M059J (cell line): Measurements from ENCODE around the gene GCK. TPM values are rescaled to one million over a fixed set of nuclear protein-coding genes. Genes with fewer than 3 reads are reported as not detected.
A peak's percentile ranks its signal among the peaks of the same experiment; 100 is the strongest.

Experiments
- DNase-seq: peaks from one replicate; pipeline ENCODE4 v3.0.0-alpha.2; 2012; ENCODE audit warnings: low read depth
- total RNA-seq: library from RNA; depleted of rRNA; stranded (reverse); fragments of >200 nt; shearing (Covaris generic); gene quantifications from 2 replicates; pipeline ENCODE4 v1.2.3, GENCODE V29; 2014

GCK gene
- total RNA-seq, 1 experiment from 2014 or later, result not detected

DNA sequence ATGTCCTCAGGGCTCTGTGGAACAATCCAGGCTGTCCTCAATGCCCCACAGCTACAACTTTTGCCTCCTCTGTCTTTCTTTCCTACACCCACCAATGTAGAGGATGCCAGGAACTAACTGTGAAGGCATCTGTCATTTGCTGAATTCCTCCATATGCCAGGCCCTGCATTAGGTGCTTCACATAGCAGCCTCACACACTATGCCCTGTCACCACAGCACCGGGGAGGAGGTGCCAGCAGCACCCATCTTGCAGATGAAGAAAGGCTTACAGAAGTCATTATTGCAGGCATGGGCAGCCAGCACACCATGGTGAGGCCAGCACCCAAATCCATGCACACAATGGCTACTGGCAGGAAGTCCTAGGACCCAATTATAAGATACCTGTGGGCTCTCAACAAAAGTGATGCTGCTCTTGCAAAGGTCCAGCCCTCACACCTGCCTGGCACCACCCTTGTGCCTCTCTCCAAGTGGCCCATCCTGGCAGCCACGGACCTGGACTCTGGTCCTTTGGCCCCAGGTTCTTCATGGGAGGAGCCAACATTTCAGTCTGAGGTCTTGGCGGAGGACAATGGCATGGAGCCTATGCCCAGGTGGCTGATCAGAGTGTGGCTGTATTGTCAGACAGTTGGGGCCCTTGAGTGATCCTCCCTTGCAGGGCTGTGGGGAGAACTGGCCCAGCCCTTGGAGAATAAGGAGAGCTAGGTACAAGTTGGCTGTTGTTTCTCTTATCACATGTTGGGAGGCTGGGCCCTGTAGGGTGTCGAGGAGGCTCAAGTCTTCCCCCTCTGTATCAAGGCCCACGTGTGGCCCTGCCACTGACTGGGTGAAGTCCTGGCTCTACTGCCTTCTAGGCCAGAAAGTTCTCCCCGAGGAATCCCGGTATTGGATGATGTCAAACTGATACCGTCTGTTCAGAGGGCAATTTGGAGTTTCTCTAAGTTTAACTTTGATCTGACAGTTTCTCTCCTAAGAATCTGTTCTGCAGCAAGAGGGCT lies 33.8 kb downstream of the GCK start:
- no peak for DNase-seq

DNA sequence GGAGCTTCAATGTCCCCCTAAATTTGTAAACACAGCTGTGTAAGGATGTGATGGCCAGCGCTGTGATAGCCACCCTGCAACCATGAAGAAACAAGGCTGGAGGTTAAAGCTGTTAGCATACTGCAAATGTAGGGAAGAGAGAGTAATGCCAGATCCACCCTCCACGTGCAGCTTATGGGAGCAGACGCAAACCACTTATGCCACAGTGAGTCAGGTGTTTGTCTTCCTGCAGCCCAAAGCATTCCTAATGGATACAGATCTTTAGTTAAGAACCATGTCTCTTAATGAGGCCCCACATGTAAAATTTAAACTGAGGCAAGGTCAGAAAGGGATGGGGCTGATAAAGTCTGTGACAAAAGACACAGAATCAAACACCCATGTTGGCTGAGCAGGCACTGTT lies 34.5 kb downstream of the GCK start:
- peak; percentile 67 for DNase-seq

DNA sequence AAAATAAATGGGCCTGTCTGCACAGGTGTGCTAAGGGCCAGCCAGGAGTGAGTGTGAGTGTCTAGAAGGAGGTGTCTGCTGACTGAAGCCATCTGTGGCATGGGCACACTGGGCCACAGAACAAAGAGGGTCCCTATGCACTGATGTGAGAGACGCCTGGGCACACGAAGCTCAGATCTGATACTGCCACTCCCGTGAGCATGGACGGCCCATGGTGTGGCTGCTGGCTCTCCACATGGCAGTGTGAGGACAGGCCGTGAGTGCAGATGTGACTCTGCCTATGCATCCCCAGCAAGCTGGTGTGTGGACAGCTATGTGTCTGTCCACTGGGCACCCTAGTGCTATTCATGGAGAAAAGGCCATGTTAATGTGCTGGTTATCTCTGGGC lies 35.3 kb downstream of the GCK start:
- no peak for DNase-seq

DNA sequence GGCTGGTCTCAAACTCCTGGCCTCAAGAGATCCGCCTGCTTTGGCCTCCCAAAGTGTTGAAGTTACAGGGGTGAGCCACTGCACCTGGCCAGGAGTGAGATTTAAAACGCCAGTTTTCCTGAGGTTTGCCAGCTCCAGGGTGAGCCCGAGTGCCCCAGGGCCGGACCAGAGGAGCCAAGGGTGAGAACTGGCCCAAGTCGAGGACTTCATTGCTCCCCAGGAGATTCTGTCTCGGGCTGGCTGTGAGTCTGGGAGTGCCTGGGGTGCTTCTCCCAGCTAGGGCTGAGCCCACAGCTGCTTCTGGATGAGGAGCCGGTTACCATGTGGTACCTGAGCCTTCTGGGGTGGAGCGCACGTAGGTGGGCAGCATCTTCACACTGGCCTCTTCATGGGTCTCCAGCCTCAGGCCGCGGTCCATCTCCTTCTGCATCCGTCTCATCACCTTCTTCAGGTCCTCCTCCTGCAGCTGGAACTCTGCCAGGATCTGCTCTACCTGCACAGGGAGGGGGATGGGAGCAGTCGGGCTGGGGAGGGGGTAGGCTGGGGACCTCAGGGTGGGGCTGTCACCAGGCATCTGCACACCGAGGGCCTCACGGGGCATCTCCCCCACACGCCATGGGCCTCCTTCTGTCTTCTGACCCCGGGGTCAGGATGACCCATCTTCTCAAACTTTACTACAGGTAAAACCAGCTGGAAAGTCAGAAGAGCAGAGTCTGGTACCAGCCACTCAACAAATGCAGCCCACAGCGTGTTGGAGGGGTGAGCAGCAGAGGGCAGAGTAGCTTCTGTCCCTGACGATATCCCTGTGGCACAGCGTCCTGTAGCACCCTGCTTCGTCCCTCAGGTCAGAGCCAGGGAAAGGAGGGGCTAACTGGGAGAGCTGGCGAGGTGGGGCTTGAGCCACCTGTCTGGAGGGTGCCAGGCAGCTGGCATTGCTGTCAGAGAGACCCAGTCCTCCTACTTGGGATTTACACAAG lies 36.0 kb downstream of the GCK start:
- no peak for DNase-seq

DNA sequence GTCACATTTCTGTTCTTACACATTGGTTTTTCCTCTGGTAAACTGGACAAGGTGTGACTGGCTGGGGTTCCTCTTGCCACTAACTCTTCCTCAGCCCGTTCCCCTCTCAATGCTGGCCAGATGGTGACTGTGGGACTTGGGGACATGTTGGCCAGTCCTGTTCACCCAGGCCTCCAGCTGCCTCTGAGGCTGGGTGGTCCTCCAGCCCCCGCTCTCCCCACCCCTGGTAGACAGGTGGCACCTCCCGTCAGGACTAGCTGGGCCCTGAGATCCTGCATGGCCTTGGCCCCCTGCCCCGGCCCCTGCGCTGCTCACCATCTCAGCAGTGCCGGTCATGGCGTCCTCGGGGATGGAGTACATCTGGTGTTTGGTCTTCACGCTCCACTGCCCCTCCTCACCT lies 37.3 kb downstream of the GCK start:
- DNase-seq, result no peak

DNA sequence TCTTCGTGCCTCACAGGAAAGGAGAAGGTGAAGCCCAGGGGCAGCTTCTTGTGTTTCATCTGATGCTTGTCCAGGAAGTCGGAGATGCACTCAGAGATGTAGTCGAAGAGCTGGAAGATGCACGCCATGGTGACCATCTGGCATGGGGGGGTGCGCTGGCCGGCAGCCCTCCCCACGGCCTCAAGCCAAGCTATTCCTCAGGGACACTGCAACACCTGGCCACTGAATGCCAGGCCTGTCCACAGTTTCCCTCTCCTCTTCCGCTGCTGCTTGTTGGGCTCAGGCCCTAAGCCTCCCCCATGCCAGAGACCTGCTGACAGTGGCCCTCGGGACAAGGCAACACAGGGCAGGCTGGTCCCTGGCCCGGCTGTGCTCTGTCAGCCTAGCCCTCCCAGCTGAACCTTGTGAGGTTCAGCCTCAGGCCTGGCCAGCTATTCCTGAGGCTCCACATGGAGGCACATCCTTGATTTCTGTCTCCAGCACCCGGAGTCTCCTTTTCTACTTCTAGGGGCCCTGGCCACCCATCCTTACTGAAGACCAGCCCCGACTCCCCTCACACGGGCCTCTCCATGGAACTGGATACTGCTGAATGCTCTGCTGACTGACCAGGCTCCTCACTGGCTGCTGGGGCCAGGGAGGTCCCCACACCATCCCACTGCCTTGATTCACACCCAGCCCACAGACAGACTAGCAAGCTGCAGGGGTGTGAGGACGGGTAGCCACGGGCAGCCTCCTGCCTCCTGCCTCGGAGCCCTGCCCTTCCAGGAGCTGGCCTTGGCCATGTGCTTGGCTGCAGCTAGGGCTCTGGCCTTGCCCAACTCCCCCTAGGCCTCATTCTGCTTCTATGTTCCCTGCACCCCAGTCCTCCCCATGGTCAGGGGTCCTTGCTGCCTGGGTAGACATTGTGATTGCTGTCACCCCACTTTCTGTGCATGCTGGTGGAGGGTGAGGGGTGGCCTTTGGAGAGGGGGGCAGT lies 38.0 kb downstream of the GCK start:
- no peak for DNase-seq

DNA sequence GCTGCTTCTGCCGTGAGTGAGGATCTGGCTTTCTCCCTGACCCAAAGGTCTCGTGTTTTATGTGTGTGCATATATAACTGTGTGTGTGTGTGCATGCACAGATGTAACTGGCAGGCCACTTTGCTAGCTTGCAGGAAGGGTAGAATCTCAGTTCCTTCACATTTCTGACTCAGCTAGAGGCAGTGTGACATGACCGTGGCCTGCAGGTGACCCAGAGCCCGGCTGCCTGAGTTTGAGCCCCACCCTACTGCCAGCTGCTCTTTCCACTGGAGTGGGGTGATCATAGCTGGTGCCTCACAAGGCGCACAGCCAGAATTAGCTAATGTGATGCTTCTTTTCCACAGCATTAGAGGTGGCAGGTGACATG lies 38.8 kb downstream of the GCK start:
- DNase-seq, result no peak

DNA sequence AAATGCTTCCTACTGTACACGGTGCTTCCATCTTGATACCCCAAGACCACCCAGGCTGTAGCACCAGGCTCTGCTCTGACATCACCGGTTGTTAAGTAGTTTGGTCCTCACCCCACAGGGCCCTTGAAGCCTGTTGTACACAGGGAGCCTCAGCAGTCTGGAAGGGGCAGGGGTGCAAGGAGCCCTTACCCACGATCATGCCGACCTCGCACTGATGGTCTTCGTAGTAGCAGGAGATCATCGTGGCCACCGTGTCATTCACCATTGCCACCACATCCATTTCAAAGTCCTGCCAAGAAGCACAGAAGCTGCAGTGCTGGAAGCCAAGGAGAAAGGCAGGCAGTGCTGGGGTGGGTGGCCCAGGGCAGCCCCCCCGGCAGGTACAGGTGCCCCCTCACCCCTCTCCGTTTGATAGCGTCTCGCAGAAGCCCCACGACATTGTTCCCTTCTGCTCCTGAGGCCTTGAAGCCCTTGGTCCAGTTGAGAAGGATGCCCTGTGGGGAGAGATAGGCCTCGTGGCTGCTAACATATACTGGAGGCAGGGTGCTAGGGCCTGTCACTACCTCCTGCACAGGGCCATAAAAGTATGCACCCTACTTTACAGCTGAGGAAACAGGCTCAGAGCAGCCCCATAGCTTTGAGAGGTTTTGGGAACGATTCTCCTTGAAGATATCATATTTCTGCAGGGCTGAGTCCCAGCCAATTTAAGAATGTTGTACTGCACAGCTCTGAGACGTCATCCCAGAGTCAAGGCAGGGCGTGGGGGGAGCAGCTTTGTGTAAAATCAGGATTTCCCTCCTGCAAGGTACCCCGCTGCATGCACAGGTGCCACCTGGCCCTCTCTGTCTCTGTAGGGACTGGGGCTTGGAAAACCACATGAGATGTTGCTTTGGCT lies 39.4 kb downstream of the GCK start:
- DNase-seq, result no peak

DNA sequence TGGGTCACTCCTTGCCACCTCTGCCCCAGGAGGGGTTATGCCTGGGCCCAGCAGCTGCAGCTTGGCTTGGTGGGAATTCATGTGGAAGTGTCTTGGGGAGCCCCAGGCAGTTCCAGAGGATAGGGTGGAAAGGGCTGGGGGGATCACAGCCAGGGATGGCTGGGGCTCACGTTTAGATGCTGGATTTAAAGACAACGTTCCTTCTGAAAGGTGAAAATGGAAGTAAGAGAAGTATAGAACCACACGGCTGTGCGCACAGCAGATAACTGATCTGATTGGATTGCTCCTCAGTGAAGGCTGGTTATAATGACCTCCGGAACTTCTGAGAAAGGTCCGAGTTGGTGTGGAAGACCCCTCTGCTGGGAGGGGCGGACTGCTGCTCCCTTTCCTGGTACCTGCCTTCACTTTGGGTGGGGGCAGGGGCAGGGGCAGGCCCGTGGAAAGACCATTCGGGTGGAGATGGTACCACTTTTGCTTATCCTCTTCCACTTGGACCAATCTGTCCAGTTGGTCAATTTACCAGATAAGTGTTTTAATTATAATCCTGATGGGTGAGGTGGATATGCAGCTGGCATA lies 40.2 kb downstream of the GCK start:
- no peak for DNase-seq

DNA sequence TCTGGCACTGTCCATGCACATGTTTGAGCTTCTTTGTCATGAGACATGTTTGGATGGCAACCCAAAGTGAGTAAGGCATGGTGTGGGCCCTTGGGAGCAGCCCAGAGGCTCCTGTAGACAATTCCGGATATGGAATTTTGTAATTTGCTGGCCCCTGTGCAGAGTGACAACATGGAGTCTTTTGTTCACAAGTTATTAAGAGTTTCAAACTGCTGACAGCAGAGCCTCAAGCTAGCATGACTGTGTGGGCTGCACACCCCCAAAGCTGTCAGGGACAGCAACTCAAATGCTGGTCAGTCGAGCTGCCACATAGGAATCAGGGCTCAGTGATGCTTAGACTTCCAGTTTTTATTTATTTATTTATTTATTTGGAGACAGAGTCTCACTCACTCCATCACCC lies 41.1 kb downstream of the GCK start:
- DNase-seq, result no peak

DNA sequence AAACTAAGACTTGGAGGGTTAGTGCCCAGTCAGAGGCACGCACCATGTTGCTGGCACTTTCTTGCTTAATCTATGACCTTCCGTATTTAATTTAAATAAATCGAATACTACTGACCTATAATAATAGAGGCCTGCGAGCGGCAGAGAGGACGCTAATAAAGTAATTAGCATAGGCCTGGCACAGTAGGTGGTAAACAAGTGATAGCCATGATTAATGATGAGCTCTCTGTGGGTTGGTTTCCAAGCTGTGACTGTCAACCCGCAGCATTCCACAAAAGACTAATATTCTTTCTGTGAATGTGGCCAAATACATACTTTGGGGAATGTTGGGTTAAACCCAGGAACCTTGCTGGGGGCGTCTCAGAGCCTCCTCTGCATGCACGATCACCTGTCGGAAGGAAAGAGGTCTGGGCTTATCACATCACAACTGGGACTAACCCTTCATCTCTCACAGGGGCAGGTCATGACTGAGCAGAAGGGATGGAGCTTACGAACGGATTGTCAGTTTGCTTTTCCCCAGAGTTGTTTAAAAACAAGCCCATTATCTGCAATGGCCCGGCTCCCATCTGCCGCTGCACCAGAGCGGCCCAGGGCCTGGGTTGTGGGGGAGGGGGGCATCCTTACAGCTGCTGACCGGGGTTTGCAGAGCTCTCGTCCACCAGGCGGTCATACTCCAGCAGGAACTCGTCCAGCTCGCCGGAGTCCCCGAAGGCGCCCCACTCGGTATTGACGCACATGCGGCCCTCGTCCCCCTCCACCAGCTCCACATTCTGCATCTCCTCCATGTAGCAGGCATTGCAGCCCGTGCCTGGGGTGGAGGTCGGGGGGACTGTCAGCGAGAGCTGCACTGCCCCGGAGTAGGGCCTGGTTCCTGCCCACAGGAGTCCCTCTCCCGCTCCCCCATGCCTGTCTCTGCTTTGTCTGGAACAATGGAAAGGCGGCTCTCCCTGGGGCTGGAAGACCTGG lies 41.9 kb downstream of the GCK start:
- no peak for DNase-seq

DNA sequence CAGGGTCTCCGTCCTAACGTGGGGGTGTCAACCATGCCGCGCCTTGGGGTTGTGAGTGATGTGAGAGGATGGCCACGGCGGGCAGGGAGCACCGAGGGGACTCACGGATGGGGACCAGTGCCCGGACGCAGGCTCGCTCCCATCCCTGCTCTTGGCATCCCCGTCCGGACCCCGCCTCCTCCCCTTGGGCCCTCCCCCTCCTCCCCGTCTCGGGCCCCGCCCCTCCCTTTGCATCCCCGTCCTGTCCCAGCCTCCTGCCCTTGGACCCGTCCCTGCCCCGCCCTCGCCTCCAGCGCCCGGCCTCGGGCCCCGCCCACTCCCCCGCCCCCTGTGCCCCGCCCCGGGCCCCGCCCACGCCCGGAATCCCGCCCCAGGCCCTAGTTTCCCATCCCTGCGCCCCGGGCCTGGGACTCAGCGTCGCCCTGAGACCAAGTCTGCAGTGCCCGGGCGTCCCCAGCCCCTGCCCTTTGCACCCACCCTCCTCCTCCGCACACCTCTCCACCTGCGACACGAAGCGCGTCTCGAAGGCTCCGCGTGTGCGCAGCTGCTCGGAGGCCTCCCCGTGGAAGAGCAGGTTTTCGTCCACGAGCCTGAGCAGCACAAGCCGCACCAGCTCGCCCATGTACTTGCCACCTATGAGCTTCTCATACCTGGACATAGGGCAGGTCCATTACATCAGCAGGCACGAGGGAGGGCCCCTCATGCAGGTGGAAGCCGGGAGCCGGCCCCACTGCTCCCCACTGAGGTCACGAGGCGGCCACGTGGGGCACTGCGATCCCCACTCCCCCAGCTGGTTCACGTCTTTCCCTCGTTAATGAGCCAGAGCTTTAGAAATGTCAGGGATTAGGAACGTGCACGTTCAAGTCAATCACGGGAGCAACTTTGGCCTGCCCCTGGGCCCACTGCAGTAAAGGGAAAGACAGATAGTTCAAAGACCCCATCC lies 43.0 kb downstream of the GCK start:
- peak; percentile 18 for DNase-seq

DNA sequence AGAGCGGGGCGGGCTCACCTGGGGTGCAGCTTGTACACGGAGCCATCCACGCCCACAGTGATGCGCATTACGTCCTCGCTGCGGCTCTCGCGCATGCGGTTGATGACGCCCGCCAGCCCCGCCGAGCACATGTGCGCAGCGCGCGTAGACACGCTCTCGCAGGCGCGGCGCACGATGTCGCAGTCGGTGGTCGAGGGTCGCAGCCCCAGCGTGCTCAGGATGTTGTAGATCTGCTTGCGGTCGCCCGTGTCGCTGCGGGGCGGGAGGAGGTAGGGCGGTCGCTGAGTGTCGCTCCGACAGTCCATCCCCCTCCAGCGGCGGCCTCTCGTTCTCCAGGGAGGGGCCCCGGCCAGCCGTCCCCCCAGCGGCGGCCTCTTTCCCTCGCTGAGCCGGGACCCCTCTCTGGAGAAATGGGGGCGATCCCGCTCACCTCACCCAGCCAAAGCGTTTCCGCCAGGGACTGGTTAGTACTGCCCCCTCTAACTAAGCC lies 43.7 kb downstream of the GCK start:
- no peak for DNase-seq

DNA sequence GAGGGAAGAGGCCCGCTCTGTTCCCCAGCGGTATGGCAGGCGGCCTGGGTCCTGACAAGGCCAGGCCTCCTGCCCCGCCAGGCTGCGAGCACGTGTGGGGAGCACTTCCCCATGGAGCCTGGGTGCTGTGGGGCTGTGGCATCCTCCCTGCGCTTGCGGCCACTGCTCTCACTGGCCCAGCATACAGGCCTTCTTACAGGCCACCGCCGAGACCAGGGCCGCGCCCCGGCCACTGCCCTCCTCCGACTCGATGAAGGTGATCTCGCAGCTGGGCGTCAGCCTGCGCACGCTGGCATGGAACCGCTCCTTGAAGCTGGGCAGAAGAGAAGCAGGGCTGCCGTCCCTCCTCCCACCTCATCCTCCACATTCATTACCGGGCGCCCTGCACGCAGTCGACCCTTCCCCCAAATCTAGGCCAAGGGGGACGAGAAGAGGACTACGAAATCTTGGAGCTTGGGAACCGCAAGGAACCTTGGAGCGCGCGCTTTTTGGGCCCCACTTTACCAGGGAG lies 44.2 kb downstream of the GCK start:
- DNase-seq, result no peak

DNA sequence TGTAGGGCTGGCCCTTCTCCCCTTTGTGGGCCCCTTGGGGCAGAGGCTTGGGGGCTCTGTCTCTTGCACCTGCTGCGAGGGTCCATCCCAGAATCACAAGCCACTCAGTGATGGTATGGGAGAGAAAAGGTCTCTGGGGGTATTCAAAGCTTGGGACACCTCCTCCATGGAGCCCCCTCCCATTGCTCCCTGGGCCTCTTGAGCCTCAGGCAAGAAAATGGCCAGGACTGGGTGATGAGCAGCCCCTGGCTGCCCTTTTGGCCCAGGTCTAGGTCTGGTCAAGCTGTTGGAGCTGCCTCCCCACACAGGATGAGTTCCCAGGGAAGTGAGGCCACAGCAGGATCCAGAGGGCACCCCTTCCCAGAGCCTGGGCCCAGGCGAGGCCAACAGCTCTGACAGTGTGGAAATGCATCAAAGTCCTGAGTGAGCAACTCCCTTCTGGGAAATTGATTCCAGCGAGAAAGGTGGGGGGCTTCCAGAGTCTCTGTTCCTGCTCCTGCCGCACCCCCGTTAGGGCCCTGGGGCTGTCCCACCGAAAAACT lies 44.7 kb downstream of the GCK start:
- no peak for DNase-seq

DNA sequence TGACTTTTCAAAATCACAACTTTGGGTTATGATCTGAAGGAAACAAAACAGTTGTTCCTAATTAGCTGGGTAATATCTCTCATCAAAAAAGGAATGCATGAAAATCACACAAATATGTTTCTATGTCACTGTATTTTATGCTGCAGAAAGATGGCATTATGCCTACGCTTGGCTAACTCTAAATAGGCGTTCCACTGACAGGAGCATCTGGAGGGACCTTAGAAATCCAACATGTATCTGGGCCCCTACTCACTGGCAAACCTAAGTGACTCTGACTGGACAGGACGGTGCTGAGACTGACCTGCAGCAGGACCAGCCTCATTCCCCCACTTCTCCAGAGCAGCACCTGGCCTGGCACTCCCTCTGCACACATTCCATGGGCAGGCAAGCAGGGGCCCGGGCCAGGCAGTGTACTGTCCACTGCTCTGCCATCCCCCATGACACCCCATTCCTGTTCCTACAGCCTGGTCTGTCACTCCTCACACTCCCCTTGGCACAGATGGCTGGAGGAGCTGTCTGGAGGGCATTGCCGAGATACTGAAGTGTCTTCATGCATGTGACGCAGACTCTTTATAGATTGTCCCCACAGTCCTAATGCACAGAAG lies 45.5 kb downstream of the GCK start:
- DNase-seq, result no peak
